Stomach (tissue), 9 donors: ENCODE measurements around the gene ZNF74. TPM values are rescaled to one million over a fixed set of nuclear protein-coding genes. Genes with fewer than 3 reads are reported as not detected.

ENCODE experiments used
- DNase-seq, 2 donors: peaks; one replicate each; pipeline versions ENCODE4 v3.0.0 to v3.0.0-alpha.2; 2013 to 2019
- H3K27ac ChIP-seq, 5 donors: fragments of 200-600 bp in 4 of 5; sonication (generic) in 4 of 5; one replicate each; pipeline ENCODE4 v1.5.1; 2013 to 2019; ENCODE audit warnings: mild to moderate bottlenecking in 1 of 5, moderate library complexity in 1 of 5
- H3K27me3 ChIP-seq, 3 donors: fragments of 200-600 bp; sonication (generic); one replicate each; pipeline ENCODE4 v1.5.1; 2017 to 2019; ENCODE audit warnings: mixed run types in 1 of 3
- H3K36me3 ChIP-seq, 4 donors: fragments of 200-600 bp; sonication (generic); 1 replicate in 3 of 4; 2 replicates in 1 of 4; pipeline ENCODE4 v1.5.1; 2016 to 2019
- H3K4me1 ChIP-seq, 4 donors: fragments of 200-600 bp; sonication (generic); one replicate each; pipeline ENCODE4 v1.5.1; 2016 to 2019
- H3K4me3 ChIP-seq, 4 donors: fragments of 200-600 bp; sonication (generic) in 3 of 4; one replicate each; pipeline ENCODE4 v1.5.1; 2016 to 2019; ENCODE audit warnings: mild to moderate bottlenecking in 1 of 4
- H3K9me3 ChIP-seq, 4 donors: fragments of 200-600 bp; sonication (generic); one replicate each; pipeline ENCODE4 v1.5.1; 2016 to 2019
- EP300 ChIP-seq: sonication (generic); formaldehyde crosslinking; IDR thresholded peaks from one replicate; pipeline ENCODE4 v1.6.1; 2017; ENCODE audit warnings: antibody characterized with exemption
- POLR2A ChIP-seq, 4 donors: fragments of 450-650 bp; IDR thresholded peaks; one replicate each; pipeline ENCODE4 v1.6.1; 2016; ENCODE audit warnings: antibody characterized with exemption in 4 of 4, control low read depth in 2 of 4, mild to moderate bottlenecking in 1 of 4, moderate library complexity in 1 of 4
- POLR2AphosphoS5 ChIP-seq, 3 donors: sonication (generic); formaldehyde crosslinking; IDR thresholded peaks; one replicate each; pipeline ENCODE4 v1.6.1; 2016; ENCODE audit warnings: antibody characterized with exemption in 3 of 3
- WGBS, 5 donors: extraction: QIAGEN DNeasy Blood & Tissue Kit in 3 of 5; methylation state at CpG; one replicate each; pipeline versions ENCODE4 v1.1.5 to v1.1.7; 2013 to 2018; 5-methylcytosine and 5-hydroxymethylcytosine counted together
- intact Hi-C: fragments of 100-400 bp; cut with DNase I; formaldehyde crosslinking; loops from one replicate; pipeline ENCODE4 v1.15.1; 2023; ENCODE audit warnings: low total_unique reads
- polyA plus RNA-seq, 3 donors: library from polyadenylated mRNA; stranded (reverse); fragments of 200-250 nt; gene quantifications; one replicate each; pipeline ENCODE4 v1.2.3, GENCODE V29; 2013
- total RNA-seq, 5 donors: library from RNA; depleted of rRNA; stranded (reverse); fragments of >200 nt; gene quantifications; one replicate each; pipeline versions ENCODE4 v1.1.0 to v1.2.3, GENCODE V29; 2014 to 2016
- TF ChIP-seq, protein P1 (sequence below), 7 experiments: fragments of 450-650 bp in 4 of 7; fragments of 200-600 bp in 3 of 7; sonication (generic) in 3 of 7; IDR thresholded peaks; one replicate each; pipeline ENCODE4 v1.5.1; 2016 to 2019; ENCODE audit warnings: antibody characterized with exemption in 7 of 7, control low read depth in 2 of 7, mild to moderate bottlenecking in 1 of 7
- donor health status: healthy with polysubstance abuse.
- donor health status: Bipolar disorder and iron deficiency.
- donor health status: healthy.

ZNF74 gene
- total and polyA plus RNA-seq, 8 donors, result 3.1 to 29.9 (median 8.2) TPM

GRCh38 chr22:20405291-20405930 is 11.5 kb downstream of the ZNF74 start:
- TF ChIP-seq POLR2AphosphoS5 (IDR thresholded peaks at IDR 0.05), result no peak
- TF ChIP-seq, protein P1, sequence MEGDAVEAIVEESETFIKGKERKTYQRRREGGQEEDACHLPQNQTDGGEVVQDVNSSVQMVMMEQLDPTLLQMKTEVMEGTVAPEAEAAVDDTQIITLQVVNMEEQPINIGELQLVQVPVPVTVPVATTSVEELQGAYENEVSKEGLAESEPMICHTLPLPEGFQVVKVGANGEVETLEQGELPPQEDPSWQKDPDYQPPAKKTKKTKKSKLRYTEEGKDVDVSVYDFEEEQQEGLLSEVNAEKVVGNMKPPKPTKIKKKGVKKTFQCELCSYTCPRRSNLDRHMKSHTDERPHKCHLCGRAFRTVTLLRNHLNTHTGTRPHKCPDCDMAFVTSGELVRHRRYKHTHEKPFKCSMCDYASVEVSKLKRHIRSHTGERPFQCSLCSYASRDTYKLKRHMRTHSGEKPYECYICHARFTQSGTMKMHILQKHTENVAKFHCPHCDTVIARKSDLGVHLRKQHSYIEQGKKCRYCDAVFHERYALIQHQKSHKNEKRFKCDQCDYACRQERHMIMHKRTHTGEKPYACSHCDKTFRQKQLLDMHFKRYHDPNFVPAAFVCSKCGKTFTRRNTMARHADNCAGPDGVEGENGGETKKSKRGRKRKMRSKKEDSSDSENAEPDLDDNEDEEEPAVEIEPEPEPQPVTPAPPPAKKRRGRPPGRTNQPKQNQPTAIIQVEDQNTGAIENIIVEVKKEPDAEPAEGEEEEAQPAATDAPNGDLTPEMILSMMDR (IDR thresholded peaks at IDR 0.05), result no peak
- TF ChIP-seq EP300, result no peak
- TF ChIP-seq POLR2A (IDR thresholded peaks at IDR 0.05), result no peak
- DNase-seq, result no peak
- Histone ChIP-seq H3K4me1 (no peaks in the 10 kb centered on the region), H3K27ac (no peak overlapping the region), H3K9me3 (no peaks in the 10 kb centered on the region), H3K4me3 (no peak overlapping the region), H3K27me3 (no peaks in the 10 kb centered on the region), H3K36me3 (peaks cover 19 to 81% (median 72%) of the 10 kb centered on the region in 4 donors)
- 95 to 98% (median 96%) methylated on average over 35 to 45 of the region's 45 CpGs for WGBS, 5 donors
- intact Hi-C loops, result no loop called here

DNA sequence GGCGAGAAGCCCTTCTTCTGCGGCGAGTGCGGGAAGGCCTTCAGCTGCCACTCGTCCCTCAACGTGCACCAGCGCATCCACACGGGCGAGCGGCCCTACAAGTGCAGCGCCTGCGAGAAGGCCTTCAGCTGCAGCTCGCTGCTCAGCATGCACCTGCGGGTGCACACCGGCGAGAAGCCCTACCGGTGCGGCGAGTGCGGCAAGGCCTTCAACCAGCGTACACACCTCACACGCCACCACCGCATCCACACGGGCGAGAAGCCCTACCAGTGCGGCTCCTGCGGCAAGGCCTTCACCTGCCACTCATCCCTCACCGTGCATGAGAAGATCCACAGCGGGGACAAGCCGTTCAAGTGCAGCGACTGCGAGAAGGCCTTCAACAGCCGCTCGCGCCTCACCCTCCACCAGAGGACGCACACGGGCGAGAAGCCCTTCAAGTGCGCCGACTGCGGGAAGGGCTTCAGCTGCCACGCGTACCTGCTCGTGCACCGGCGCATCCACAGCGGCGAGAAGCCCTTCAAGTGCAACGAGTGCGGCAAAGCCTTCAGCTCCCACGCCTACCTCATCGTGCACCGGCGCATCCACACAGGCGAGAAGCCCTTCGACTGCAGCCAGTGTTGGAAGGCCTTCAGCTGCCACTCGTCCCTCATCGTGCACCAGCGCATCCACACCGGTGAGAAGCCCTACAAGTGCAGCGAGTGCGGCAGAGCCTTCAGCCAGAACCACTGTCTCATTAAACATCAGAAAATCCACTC is 12.2 kb downstream of the ZNF74 start:
- WGBS, 5 donors, result 94 to 97% (median 96%) methylated on average over 20 to 62 of the region's 62 CpGs
- TF ChIP-seq EP300 (no peak), POLR2AphosphoS5 (IDR thresholded peaks at IDR 0.05) (no peak), POLR2A (IDR thresholded peaks at IDR 0.05) (no peak)
- TF ChIP-seq, protein P1 (IDR thresholded peaks at IDR 0.05), result no peak
- Histone ChIP-seq H3K9me3 (no peaks in the 10 kb centered on the region), H3K27ac (no peak overlapping the region), H3K4me3 (no peak overlapping the region), H3K36me3 (peaks cover 12 to 74% (median 66%) of the 10 kb centered on the region in 4 donors), H3K4me1 (no peaks in the 10 kb centered on the region), H3K27me3 (no peaks in the 10 kb centered on the region)
- intact Hi-C loops, result no loop called here
- DNase-seq, result no peak

DNA sequence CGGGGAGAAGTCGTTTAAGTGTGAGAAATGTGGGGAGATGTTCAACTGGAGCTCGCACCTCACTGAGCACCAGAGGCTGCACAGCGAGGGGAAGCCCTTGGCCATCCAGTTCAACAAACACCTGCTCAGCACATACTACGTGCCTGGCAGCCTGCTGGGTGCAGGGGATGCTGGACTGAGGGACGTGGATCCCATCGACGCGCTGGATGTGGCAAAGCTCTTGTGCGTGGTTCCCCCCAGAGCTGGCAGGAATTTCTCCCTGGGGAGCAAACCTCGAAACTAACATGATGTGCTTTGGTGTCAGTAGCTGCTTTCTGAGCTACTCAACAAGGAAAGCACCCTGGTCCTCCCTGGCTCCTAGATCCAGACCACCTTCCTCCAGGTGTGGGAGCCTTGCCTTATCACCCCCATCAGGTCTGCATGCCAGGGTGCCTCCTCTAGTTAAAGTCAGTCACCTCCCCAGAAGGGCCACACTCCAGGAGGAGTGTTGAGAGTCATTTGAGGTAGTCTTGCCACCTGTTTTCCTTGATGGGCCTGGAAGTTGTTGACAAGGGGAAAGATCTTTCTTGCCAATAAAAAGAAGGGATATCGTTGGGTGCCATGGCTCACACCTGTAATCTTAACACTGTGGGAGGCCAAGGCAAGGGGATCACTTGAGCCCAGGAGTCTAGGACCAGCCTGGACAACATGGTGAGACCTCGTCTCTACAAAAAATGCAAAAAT is 12.9 kb downstream of the ZNF74 start:
- Histone ChIP-seq H3K27me3 (no peaks in the 10 kb centered on the region), H3K27ac (no peak overlapping the region), H3K36me3 (peaks cover 11 to 71% (median 59%) of the 10 kb centered on the region in 4 donors), H3K4me1 (no peaks in the 10 kb centered on the region), H3K9me3 (no peaks in the 10 kb centered on the region), H3K4me3 (no peak overlapping the region)
- WGBS, 5 donors, result 89 to 95% (median 91%) methylated on average over 13 of the region's 13 CpGs
- intact Hi-C loops, result no loop called here
- no peak for DNase-seq
- TF ChIP-seq EP300, result no peak
- TF ChIP-seq POLR2A (IDR thresholded peaks at IDR 0.05), result no peak
- TF ChIP-seq, protein P1 (IDR thresholded peaks at IDR 0.05), result no peak
- no peak for TF ChIP-seq POLR2AphosphoS5 (IDR thresholded peaks at IDR 0.05)

GRCh38 chr22:20407829-20408228 is 13.9 kb downstream of the ZNF74 start:
- no peak overlapping the region for H3K27ac ChIP-seq
- H3K27me3 ChIP-seq, result no peaks in the 10 kb centered on the region
- no peaks in the 10 kb centered on the region for H3K9me3 ChIP-seq
- TF ChIP-seq POLR2A (IDR thresholded peaks at IDR 0.05), result no peak
- TF ChIP-seq EP300, result no peak
- TF ChIP-seq POLR2AphosphoS5 (IDR thresholded peaks at IDR 0.05), result no peak
- TF ChIP-seq, protein P1 (IDR thresholded peaks at IDR 0.05), result no peak
- H3K36me3 ChIP-seq, result peaks cover 11 to 62% (median 53%) of the 10 kb centered on the region in 4 donors
- H3K4me3 ChIP-seq, result no peak overlapping the region
- peaks cover 0 to 3% (median 0%) of the 10 kb centered on the region in 4 donors for H3K4me1 ChIP-seq
- intact Hi-C loops, result no loop called here
- DNase-seq, result no peak
- WGBS, 5 donors, result 78 to 97% (median 86%) methylated on average over 1 to 3 of the region's 3 CpGs
